ENCODE data around the gene HMG20A. TPM values are rescaled to one million over a fixed set of nuclear protein-coding genes. Genes with fewer than 3 reads are reported as not detected.

Gene HMG20A
- total RNA-seq, 2 donors from 2014 or later: 49.8 to 58.2 TPM

- Histone ChIP-seq H3K36me3 (ENCODE audit: control insufficient read depth, insufficient read depth, low read length) (no peaks in the 10 kb centered on the region), H3K4me1 (ENCODE audit: control insufficient read depth, insufficient read depth, low read length) (no peaks in the 10 kb centered on the region), H3K4me3 (ENCODE audit: low read length) (peak overlapping the region; percentile 88), H3K9me3 (ENCODE audit: control insufficient read depth, low read length) (no peaks in the 10 kb centered on the region), H3K27ac (ENCODE audit: low read depth, low read length) (no peak overlapping the region), H3K27me3 (ENCODE audit: control insufficient read depth, insufficient read depth, low read length, poor library complexity, severe bottlenecking) (no peaks in the 10 kb centered on the region), H3K9ac (ENCODE audit: extremely low read depth, low read length, poor library complexity, severe bottlenecking) (peak overlapping the region; percentile 69)
- Mint-ChIP-seq H3K4me1 (peaks cover 27% of the 10 kb centered on the region), H3K36me3 (ENCODE audit: low read depth) (no peaks in the 10 kb centered on the region), H3K4me3 (peak overlapping the region; percentile 81), H3K9me3 (no peaks in the 10 kb centered on the region), H3K27me3 (ENCODE audit: insufficient read depth) (peaks cover 16% of the 10 kb centered on the region), H3K27ac (peak overlapping the region; percentile 94)
- peak; percentile 59 for DNase-seq
- no peak for TF ChIP-seq CTCF (conservative IDR thresholded peaks at IDR 0.05)
- WGBS, 2 experiments (ENCODE audit: insufficient coverage in 1 of 2, insufficient read length in 1 of 2): 0% methylated on average over 2 to 3 of the region's 3 CpGs
These were observed 647 bp downstream of the HMG20A start for GRCh38 chr15:77421370-77421700.

- Histone ChIP-seq H3K27me3 (ENCODE audit: control insufficient read depth, insufficient read depth, low read length, poor library complexity, severe bottlenecking) (no peaks in the 10 kb centered on the region), H3K4me1 (ENCODE audit: control insufficient read depth, insufficient read depth, low read length) (no peaks in the 10 kb centered on the region), H3K4me3 (ENCODE audit: low read length) (no peak overlapping the region), H3K27ac (ENCODE audit: low read depth, low read length) (no peak overlapping the region), H3K9me3 (ENCODE audit: control insufficient read depth, low read length) (no peaks in the 10 kb centered on the region), H3K9ac (ENCODE audit: extremely low read depth, low read length, poor library complexity, severe bottlenecking) (no peak overlapping the region), H3K36me3 (ENCODE audit: control insufficient read depth, insufficient read depth, low read length) (no peaks in the 10 kb centered on the region)
- Mint-ChIP-seq H3K36me3 (ENCODE audit: low read depth) (no peaks in the 10 kb centered on the region), H3K4me3 (no peak overlapping the region), H3K27me3 (ENCODE audit: insufficient read depth) (no peaks in the 10 kb centered on the region), H3K27ac (no peak overlapping the region), H3K4me1 (peaks cover 13% of the 10 kb centered on the region), H3K9me3 (no peaks in the 10 kb centered on the region)
- TF ChIP-seq CTCF (conservative IDR thresholded peaks at IDR 0.05): no peak
- 92 to 100% methylated on average over 1 to 3 of the region's 3 CpGs for WGBS, 2 experiments (ENCODE audit: insufficient coverage in 1 of 2, insufficient read length in 1 of 2)
- no peak for DNase-seq
These were observed 4.4 kb downstream of the HMG20A start for GRCh38 chr15:77425104-77425503.

- 91% methylated on average over 1 of the region's 1 CpG; no CpG with 5 or more reads in 1 of the 2 experiments for WGBS, 2 experiments (ENCODE audit: insufficient coverage in 1 of 2, insufficient read length in 1 of 2)
- Histone ChIP-seq H3K4me3 (ENCODE audit: low read length) (no peak overlapping the region), H3K27ac (ENCODE audit: low read depth, low read length) (no peak overlapping the region), H3K9me3 (ENCODE audit: control insufficient read depth, low read length) (no peaks in the 10 kb centered on the region), H3K36me3 (ENCODE audit: control insufficient read depth, insufficient read depth, low read length) (no peaks in the 10 kb centered on the region), H3K27me3 (ENCODE audit: control insufficient read depth, insufficient read depth, low read length, poor library complexity, severe bottlenecking) (no peaks in the 10 kb centered on the region), H3K9ac (ENCODE audit: extremely low read depth, low read length, poor library complexity, severe bottlenecking) (no peak overlapping the region), H3K4me1 (ENCODE audit: control insufficient read depth, insufficient read depth, low read length) (no peaks in the 10 kb centered on the region)
- no peak for DNase-seq
- no peak overlapping the region for H3K4me3 Mint-ChIP-seq
- H3K36me3 Mint-ChIP-seq (ENCODE audit: low read depth): no peaks in the 10 kb centered on the region
- H3K27me3 Mint-ChIP-seq (ENCODE audit: insufficient read depth): no peaks in the 10 kb centered on the region
- H3K27ac Mint-ChIP-seq: no peak overlapping the region
- peaks cover 10% of the 10 kb centered on the region for H3K4me1 Mint-ChIP-seq
- H3K9me3 Mint-ChIP-seq: no peaks in the 10 kb centered on the region
- TF ChIP-seq CTCF (conservative IDR thresholded peaks at IDR 0.05): no peak
These were observed 5.7 kb downstream of the HMG20A start for GRCh38 chr15:77426377-77426776.
